ENCODE results near the gene COX19.
"Not testable (repeated sequence)": the region's sequence is repeated elsewhere in the genome, so short reads cannot be mapped to it uniquely, and the experiment has no call there.

Gene COX19

DNA sequence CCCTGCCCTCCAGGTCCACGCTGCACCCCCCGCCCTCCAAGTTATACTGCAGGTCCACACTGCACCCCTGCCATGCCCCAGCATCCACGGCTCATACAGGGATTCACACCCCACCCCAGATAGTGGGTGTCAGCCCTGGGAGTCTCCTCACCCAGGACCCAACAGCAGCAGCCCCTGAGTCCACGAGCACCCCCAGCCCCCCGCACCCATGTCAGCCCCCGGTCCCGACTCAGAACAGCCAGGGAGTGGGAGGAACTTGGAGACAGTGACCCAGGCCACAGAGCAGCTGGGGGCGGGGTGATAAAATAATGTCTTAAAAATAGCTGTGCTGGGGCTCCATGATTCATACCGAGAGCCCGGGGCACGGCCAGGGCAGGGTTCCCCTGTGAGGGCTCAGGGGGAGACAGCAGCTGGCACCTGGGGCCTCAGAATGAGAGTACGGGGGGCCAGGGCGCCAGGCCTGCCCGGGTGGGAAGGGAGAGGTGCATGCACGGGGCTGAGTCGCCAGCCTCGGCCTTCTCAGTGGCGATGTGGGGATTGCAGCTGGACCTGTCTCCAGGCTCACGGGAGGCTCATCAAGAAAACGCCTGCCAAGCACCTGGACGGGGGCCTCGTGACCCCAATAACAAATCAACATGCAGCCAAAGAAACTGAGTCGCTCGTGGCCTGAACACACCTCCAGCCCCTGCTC, 50.7 kb downstream of the COX19 start:
- no peak for DNase-seq (ENCODE audit: low spot score)

DNA sequence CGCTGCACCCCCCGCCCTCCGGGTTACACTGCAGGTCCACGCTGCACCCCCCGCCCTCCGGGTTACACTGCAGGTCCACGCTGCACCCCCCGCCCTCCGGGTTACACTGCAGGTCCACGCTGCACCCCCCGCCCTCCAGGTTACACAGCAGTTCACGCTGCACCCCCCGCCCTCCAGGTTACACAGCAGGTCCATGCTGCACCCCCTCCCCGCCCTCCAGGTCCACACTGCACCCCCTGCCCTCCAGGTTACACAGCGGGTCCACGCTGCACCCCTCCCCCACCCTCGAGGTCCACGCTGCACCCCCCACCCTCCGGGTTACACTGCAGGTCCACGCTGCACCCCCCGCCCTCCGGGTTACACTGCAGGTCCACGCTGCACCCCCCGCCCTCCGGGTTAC, 51.3 kb downstream of the COX19 start:
- not testable (repeated sequence) for DNase-seq (ENCODE audit: low spot score)

DNA sequence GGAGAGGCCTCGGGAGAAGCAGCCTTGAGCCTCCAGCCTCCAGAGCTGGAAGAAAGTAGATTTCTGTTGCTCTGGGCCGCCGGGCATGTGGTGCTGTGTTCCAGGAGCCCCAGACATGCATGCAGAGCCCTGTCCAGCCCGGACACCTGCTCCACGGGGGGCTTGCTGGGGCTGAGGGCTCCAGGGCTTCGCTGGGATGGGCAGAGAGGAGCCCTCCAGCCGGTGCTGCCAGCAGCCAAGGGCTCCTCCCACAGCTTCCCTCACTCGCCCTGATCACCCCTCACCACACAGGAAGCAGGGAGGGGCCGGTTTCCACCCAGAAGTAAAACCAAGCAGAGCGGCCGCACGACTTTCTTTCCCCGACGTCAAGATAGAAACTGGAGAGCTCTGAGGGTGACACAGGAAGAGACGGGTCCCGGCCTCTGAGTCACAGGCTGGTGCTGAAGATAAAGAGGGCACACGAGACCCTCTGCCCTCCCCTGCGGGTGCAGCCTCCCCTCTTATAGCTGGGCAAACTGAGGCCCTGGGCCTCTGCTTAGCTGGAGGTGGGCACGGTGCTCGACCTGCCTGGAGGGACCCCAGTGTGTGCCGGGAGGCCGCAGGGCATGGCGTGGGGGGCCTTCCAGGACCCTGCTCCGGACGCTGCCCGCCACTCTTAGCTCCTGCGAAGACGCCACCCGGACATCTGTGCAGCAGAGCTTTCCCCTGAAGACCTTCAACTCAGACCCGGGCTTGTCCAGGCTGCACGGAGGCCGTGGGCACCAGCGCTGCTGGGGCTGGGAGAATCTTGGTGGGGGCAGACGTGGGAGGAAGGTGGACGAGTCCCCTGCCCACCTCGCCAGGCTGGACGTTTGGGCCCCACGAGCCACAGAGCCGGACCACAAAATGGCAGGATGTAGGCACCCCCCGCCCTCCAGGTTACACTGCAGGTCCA, 52.0 kb downstream of the COX19 start:
- peak; percentile 50 for DNase-seq (ENCODE audit: low spot score)

DNA sequence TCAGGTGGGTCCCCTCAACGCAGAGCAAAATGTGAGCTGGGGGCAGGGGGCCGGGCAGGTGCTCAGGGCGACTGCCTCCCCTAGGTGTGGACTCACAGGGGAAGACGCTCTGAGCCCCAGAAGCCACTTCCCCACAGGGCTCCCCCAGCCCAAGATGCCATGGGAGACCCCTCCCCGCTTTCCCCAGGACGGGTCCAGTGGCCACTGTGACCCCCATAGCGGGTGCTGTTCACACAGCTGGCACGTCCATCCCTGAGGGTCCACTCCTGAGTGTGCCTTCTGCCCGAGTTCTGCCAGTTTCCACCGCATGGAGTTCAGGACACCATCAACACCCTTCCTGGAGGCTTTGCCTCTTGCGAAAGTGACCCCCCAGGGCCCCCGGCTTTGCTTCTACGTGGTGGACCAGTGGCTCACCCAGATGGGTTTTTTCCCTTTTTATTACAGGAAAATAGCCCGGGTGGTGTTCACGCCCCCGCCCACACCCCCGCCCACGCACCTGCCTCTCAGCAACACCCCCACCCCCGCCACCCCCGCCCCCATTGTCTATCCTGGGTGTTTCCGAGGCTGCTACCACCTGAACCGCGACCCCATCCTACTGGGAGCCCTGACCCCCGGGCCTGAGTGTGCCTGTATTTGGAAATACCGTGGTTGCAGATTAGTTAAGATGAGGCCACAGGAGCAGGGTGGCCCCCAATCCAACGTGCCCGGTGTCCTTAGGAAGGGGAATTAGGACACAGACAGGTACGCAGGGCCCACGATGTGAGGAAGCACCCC, 52.8 kb downstream of the COX19 start:
- no peak for DNase-seq (ENCODE audit: low spot score)

DNA sequence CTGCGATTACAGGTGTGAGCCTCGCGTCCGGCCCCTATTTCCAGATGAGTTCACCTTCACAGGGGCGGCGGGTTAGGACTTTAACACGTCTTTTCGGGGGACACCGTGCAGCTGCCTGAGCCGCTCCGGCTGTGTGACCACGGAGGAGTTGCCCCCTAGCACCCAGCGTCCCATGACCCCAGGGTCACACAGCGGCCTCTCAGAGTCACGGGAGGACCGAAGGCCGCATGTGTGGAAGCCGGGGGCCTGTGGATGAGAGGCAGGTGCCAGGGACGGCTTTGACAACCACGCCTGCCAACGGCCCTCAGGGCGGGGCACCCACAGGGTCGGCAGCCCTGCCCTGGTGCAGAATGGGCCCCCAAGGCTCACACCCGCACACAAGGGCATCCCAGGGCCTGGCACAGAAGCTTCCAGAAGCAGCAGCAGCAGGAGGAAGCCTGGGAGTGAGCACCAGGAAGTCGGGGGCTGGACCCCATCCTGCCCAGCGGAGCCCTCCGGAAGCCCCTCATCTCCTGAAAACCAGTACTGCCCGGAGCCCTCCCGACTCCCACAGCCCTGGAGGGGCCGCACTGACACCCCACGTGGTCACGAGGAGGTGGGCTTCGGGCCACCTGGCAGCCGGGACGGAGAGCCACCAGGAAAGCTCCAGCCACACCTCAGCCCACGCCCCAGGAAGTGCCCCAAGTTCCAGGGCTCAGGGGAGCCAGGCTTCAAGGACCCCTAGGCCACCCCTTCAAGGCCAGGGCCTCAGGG, 53.6 kb downstream of the COX19 start:
- no peak for DNase-seq (ENCODE audit: low spot score)

DNA sequence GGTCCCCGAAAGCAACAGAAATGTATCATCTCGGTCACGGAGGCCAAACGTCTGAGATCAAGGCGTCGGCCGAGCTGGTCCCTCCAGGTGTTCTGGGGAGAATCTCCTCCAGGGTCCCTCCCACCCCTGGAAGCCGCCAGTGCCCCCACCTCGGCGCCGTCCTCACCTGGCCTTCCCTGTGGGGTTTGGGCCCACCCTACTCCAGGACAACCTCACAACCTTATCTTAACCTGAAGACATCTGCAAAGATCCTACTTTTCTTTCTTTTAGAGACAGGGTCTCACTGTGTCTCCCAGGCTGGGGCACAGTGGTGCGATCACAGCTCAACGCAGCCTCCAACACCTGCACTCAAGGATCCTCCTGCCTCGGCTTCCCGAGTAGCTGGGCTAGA, 54.3 kb downstream of the COX19 start:
- DNase-seq (ENCODE audit: low spot score) = no peak

DNA sequence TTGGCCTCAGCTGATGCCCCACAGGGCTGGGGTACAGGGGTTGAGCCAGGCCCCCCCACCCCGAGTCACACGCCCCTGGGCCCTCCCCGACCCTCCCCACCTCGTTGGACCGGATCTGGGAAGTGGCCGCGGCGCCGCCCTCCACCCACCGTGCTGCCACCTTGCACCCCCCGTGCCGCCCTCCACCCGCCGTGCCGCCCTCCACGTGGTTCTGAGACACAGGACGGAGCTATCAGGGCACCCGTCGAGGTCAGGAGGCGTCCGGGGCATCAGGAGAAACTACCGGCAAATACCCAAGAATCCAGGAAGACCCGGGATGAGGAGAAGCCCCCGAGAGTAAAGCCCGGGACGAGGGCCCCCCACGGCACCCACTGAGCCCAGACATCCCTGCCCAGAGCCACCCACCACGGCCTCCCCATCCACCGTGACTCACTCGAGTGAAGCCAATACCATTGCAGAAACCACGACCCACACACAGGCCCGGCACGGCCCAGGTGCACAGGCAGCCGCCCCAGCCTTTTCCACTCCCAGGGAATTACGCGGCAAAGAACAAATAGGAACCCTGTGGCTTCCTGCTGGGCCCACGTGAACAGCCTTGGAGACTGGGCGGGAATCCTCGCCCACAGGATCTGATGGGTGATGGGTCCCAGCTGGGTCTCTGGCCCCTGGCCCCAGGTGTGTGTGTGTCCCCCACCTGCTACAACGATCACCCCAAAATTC, 54.8 kb downstream of the COX19 start:
- no peak for DNase-seq (ENCODE audit: low spot score)

DNA sequence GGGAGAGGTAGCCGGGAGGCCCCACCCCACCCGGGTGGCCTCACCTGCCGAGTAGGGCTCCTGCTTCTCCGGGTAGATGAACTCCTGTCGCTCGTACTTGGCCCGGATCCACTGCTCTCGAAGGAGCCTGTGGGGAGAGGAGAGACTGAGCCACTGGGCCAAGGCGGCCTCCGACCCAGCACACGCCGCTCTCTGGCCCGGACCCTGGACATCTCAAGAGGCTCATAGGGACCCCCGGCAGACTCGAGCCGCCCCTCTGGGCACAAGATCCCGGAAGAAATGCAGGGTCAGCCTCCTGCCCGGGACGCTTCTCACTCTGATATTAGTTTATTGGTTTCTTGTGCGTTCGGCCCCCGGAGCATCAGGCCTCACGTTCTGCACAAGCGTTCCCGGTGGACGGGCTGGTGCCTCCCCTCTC, 55.4 kb downstream of the COX19 start:
- no peak for DNase-seq (ENCODE audit: low spot score)

DNA sequence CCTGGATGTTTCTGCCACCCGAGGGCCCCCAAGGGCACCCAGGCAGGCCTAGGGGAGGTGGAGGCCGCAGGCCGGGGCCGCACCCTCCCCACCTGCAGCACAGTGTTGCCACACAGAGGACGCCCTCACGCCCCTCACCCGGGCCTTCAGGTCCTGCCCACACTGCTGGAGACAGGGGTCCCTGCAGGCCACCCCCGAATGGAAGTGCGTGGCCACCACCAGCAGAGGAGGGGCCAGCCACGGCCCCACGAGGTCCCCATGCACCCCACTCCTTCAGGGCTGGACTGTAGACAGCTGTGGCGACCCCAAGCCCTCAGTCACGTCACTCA, 56.3 kb downstream of the COX19 start:
- no peak for DNase-seq (ENCODE audit: low spot score)

DNA sequence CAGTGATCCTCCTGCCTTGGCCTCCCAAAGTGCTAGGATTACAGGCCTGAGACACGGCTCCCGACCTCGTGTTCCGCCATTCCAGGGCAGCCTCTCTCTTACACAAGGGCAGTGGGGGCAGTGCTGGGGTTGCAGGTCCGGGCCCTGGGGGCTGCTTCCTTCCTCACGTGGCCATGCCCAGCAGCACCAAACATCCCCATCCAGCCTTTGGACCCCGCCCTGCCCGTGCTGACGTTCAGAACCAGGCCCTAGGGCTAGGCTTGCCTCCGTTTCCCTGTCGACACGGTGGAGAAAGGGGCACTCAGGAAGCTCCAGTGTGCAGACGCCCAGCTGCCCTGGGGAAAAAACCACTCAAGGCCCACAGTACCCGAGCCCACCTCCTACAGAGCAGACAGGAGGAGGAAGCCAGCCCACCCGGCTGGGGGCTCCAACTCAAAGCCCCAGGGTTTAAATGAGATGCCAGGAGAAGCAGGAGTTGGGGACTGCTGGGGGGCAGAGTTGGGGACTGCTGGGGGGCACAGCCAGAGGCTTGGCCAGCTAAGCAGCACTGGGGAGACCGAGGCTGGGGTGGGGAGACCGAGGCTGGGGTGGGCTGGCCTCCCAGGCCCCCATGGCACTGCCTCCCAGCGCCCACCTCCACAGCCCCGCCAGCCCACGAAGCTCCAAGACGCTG, 56.8 kb downstream of the COX19 start:
- DNase-seq (ENCODE audit: low spot score) = no peak

DNA sequence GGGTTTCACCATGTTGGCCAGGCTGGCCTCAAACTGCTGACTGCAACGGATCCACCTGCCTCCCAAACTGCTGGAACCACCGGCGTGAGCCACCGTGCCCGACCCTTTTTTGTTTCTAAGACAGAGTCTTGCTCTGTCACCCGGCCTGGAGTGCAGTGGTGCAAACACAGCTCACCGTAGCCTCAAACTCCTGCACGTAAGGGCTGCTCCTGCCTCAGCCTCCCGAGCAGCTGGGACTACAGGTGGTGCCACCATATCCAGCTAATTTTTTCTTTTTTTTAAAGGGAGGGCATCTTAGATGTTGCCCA, 57.3 kb downstream of the COX19 start:
- DNase-seq (ENCODE audit: low spot score) = no peak

DNA sequence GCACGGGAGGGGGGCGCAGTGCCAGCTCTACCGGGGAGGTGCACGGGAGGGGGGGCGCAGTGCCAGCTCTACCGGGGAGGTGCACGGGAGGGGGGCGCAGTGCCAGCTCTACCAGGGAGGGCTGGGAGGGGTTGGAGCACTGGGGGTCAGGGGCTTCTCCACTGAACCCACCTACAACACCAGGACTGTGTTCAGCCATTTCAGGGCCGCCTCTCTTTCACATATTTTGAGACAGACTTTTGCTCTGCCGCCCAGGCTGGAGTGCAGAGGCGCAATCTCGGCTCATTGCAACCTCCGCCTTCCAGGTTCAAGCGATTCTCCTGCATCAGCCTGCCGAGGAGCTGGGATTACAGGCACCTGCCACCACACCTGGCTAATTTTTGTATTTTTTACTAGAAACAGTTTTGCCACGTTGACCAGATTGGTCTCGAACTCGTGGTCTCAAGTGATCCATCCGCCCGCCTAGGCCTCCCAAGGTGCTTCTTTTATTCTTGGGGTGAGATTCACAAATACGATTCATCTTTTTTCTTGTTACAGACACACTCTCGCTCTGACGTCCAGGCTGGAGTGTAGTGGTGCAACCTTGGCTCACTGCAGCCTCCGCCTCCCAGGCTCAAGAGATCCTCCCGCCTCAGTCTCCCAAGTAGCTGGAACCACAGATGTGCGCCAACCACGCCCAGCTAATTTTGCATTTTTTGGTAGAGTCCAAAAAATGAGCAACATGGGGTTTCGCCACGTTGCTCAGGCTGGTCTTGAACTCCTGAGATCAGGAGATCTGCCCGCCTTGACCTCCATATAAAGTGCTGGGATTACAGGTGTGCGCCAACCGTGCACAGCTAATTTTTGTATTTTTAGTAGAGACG, 57.9 kb downstream of the COX19 start:
- DNase-seq (ENCODE audit: low spot score) = no peak

DNA sequence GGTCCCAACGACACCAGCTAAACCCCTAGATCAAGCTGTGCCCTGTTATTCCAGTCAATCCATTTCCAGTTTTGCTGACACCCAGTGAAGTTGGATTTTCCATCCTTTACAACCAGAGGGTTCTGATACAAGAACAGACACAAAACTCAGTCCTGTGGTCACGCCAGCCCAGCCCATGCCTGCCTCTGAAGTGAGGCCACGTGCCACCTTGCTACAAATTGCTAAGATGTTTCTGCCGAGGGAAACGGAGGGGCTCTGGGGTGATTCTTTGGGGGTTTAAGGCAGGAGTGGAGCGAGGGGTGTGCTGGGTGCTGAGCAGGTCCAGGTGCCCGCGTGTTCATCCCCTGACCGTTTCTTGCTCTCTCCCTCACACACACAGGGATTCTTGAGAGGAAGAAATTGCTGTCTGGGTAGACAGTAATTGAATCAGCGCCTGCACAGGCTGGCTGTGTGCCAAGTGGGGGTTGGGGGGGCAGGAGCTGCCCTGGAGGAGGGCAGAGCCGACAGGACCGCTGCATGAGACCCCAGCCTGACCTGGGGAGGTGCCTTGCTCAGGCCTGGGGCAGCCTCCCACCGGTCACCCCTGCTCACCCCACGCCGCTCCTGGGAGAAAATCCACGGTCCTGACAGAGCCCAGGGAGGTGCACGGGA, 58.9 kb downstream of the COX19 start:
- no peak for DNase-seq (ENCODE audit: low spot score)
